Naive thymus-derived CD4-positive, alpha-beta T cell (primary cell): ENCODE measurements around the gene OR8J3. TPM values are rescaled to one million over a fixed set of nuclear protein-coding genes. Genes with fewer than 3 reads are reported as not detected.
"Not testable (repeated sequence)": the region's sequence is repeated elsewhere in the genome, so short reads cannot be mapped to it uniquely, and the experiment has no call there.

Source experiments
- ATAC-seq: fragments of 150-1000 bp; cut with Tn5 transposase; 2 replicates; pipeline ENCODE4 v1.10.0; 2021; ENCODE audit warnings: mild to moderate bottlenecking, moderate library complexity
- CTCF ChIA-PET: fragments of 350-600 bp; sonication (Branson Sonifier 250); formaldehyde crosslinking; loops from one replicate; lab custom pipeline; 2021; ENCODE audit warnings: antibody characterized with exemption; lab: Charles Lee
- POLR2A ChIA-PET: fragments of 350-600 bp; sonication (Branson Sonifier 250); formaldehyde crosslinking; loops from one replicate; lab custom pipeline; 2021; ENCODE audit warnings: antibody characterized with exemption, inconsistent platforms; lab: Charles Lee
- DNase-seq, 9 donors: peaks; one replicate each; pipeline versions ENCODE4 v3.0.0 to v3.0.0-alpha.2; 2020 to 2022; ENCODE audit warnings: mixed read lengths in 1 of 9
- H3K27ac ChIP-seq: one replicate; pipeline ENCODE4 v1.7.0; 2013; ENCODE audit warnings: mild to moderate bottlenecking, low read depth, low read length, moderate library complexity
- H3K27me3 ChIP-seq, 2 donors: one replicate each; pipeline ENCODE4 v1.7.0; 2013; ENCODE audit warnings: low read length in 2 of 2, mild to moderate bottlenecking in 2 of 2, moderate library complexity in 2 of 2; ENCODE audit not compliant: control insufficient read depth in 2 of 2, insufficient read depth in 2 of 2
- H3K36me3 ChIP-seq, 3 experiments: 1 replicate in 2 of 3; 2 replicates in 1 of 3; pipeline ENCODE4 v1.7.0; 2013; ENCODE audit warnings: low read length in 3 of 3, mild to moderate bottlenecking in 3 of 3, moderate library complexity in 1 of 3; ENCODE audit not compliant: insufficient read depth in 3 of 3, control insufficient read depth in 2 of 3
- H3K4me1 ChIP-seq, 2 donors: one replicate each; pipeline ENCODE4 v1.7.0; 2013; ENCODE audit warnings: low read length in 2 of 2, mild to moderate bottlenecking in 2 of 2, moderate library complexity in 1 of 2; ENCODE audit not compliant: control insufficient read depth in 2 of 2, insufficient read depth in 2 of 2
- H3K4me3 ChIP-seq: 2 replicates; pipeline ENCODE4 v1.7.0; 2013; ENCODE audit warnings: mild to moderate bottlenecking, low read length
- H3K9me3 ChIP-seq, 3 experiments: 1 replicate in 2 of 3; 2 replicates in 1 of 3; pipeline ENCODE4 v1.7.0; 2013; ENCODE audit warnings: low read length in 3 of 3; ENCODE audit not compliant: control insufficient read depth in 2 of 3
- H3K27ac Mint-ChIP-seq, 9 donors: one replicate each; pipeline ENCODE4 v1.8.0; 2020 to 2022; ENCODE audit warnings: mixed read lengths in 9 of 9, mild to moderate bottlenecking in 8 of 9, moderate library complexity in 5 of 9, inconsistent platforms in 2 of 9
- H3K27me3 Mint-ChIP-seq, 5 donors: one replicate each; pipeline ENCODE4 v1.8.0; 2021 to 2022; ENCODE audit warnings: mixed read lengths in 5 of 5, mild to moderate bottlenecking in 1 of 5
- H3K36me3 Mint-ChIP-seq, 5 donors: one replicate each; pipeline ENCODE4 v1.8.0; 2020 to 2022; ENCODE audit warnings: mixed read lengths in 5 of 5, mild to moderate bottlenecking in 3 of 5, inconsistent platforms in 1 of 5
- H3K4me1 Mint-ChIP-seq, 7 donors: one replicate each; pipeline ENCODE4 v1.8.0; 2020 to 2022; ENCODE audit warnings: mixed read lengths in 7 of 7, mild to moderate bottlenecking in 3 of 7, inconsistent platforms in 1 of 7
- H3K4me3 Mint-ChIP-seq, 10 donors: one replicate each; pipeline ENCODE4 v1.8.0; 2020 to 2022; ENCODE audit warnings: mild to moderate bottlenecking in 10 of 10, mixed read lengths in 10 of 10, moderate library complexity in 6 of 10, inconsistent platforms in 2 of 10
- H3K9me3 Mint-ChIP-seq, 11 donors: one replicate each; pipeline ENCODE4 v1.8.0; 2020 to 2022; ENCODE audit warnings: mixed read lengths in 11 of 11, mild to moderate bottlenecking in 4 of 11, inconsistent platforms in 1 of 11, moderate library complexity in 1 of 11
- intact Hi-C, 2 donors: fragments of 100-400 bp; cut with micrococcal nuclease; formaldehyde crosslinking; loops; one replicate each; pipeline ENCODE4 v1.15.1; 2023
- polyA plus RNA-seq, 2 donors: library from polyadenylated mRNA; unstranded; fragments of 300-500 nt; fragmentation: Illumina TruSeq; gene quantifications; one replicate each; pipeline ENCODE4 v1.2.3, GENCODE V29; 2021
- total RNA-seq, 6 experiments: library from RNA in 5 of 6; stranded (reverse) in 5 of 6; gene quantifications; 1 replicate in 5 of 6; 2 replicates in 1 of 6; pipeline ENCODE4 v1.2.3 and lab custom pipeline; 2021 to 2026

The OR8J3 gene
- total and polyA plus RNA-seq, 7 experiments from 2014 or later = not detected

GRCh38 chr11:56152333-56152732 is 12.3 kb upstream of the OR8J3 start:
- H3K4me3 Mint-ChIP-seq = no peak overlapping the region
- no peaks in the 10 kb centered on the region for H3K4me1 Mint-ChIP-seq
- Histone ChIP-seq H3K36me3 (no peaks in the 10 kb centered on the region), H3K27me3 (no peaks in the 10 kb centered on the region), H3K4me3 (no peak overlapping the region), H3K4me1 (no peaks in the 10 kb centered on the region), H3K9me3 (peaks cover 0 to 14% (median 0%) of the 10 kb centered on the region in 3 experiments), H3K27ac (no peak overlapping the region)
- no peaks in the 10 kb centered on the region for H3K27me3 Mint-ChIP-seq
- DNase-seq (no peak), ATAC-seq (no peak)
- H3K36me3 Mint-ChIP-seq = peaks cover 0 to 5% (median 0%) of the 10 kb centered on the region in 5 donors
- H3K27ac Mint-ChIP-seq = no peak overlapping the region
- H3K9me3 Mint-ChIP-seq = peaks cover 12 to 63% (median 23%) of the 10 kb centered on the region in 11 donors
- intact Hi-C loops = no loop called here
- ChIA-PET POLR2A (no interaction called here), CTCF (no interaction called here)

GRCh38 chr11:56151376-56151775 is 11.4 kb upstream of the OR8J3 start:
- DNase-seq (no peak), ATAC-seq (no peak)
- POLR2A ChIA-PET = no interaction called here
- no peaks in the 10 kb centered on the region for H3K27me3 ChIP-seq
- H3K4me1 Mint-ChIP-seq = no peaks in the 10 kb centered on the region
- H3K27me3 Mint-ChIP-seq = no peaks in the 10 kb centered on the region
- H3K4me3 ChIP-seq = no peak overlapping the region
- CTCF ChIA-PET = no interaction called here
- H3K27ac Mint-ChIP-seq = no peak overlapping the region
- no peak overlapping the region for H3K4me3 Mint-ChIP-seq
- H3K36me3 Mint-ChIP-seq = peaks cover 0 to 5% (median 0%) of the 10 kb centered on the region in 5 donors
- intact Hi-C loops = no loop called here
- H3K4me1 ChIP-seq = no peaks in the 10 kb centered on the region
- H3K27ac ChIP-seq = no peak overlapping the region
- no peaks in the 10 kb centered on the region for H3K36me3 ChIP-seq
- peaks cover 0 to 14% (median 0%) of the 10 kb centered on the region in 3 experiments for H3K9me3 ChIP-seq
- H3K9me3 Mint-ChIP-seq = peaks cover 12 to 55% (median 22%) of the 10 kb centered on the region in 11 donors

- DNase-seq, H3K27ac ChIP-seq, intact Hi-C loops, H3K36me3 ChIP-seq, H3K36me3 Mint-ChIP-seq, H3K27me3 Mint-ChIP-seq, CTCF ChIA-PET, ATAC-seq, H3K27ac Mint-ChIP-seq, H3K4me3 Mint-ChIP-seq, H3K9me3 ChIP-seq, H3K4me1 ChIP-seq, H3K4me3 ChIP-seq, POLR2A ChIA-PET, H3K4me1 Mint-ChIP-seq, H3K27me3 ChIP-seq: not testable (repeated sequence)
- peaks cover 0 to 19% (median 8%) of the 10 kb centered on the region in 11 donors for H3K9me3 Mint-ChIP-seq
Observed at GRCh38 chr11:56143681-56144080, 3.7 kb upstream of the OR8J3 start.

- Mint-ChIP-seq H3K9me3 (peaks cover 0 to 11% (median 9%) of the 10 kb centered on the region in 11 donors), H3K27me3 (no peaks in the 10 kb centered on the region), H3K36me3 (peaks cover 0 to 8% (median 0%) of the 10 kb centered on the region in 5 donors), H3K27ac (no peak within 1 kb of the TSS), H3K4me3 (no peak within 1 kb of the TSS), H3K4me1 (no peaks in the 10 kb centered on the region)
- no peak within 1 kb of the TSS for H3K27ac ChIP-seq
- H3K27me3 ChIP-seq = no peaks in the 10 kb centered on the region
- ATAC-seq = no peak
- H3K4me3 ChIP-seq = no peak within 1 kb of the TSS
- H3K4me1 ChIP-seq = no peaks in the 10 kb centered on the region
- ChIA-PET POLR2A (no interaction called here), CTCF (no interaction called here)
- DNase-seq = no peak
- H3K36me3 ChIP-seq = no peaks in the 10 kb centered on the region
- no peaks in the 10 kb centered on the region for H3K9me3 ChIP-seq
- intact Hi-C loops = no loop called here
Observed at GRCh38 chr11:56122073-56122472, 17.9 kb downstream of the OR8J3 start, which contains the start of gene OR8H3. TSS of gene OR8H3 (plus strand) at chr11:56122373. CDS start at chr11:56122373, 0 bp downstream.

- peaks cover 4 to 12% (median 10%) of the 10 kb centered on the region in 11 donors for H3K9me3 Mint-ChIP-seq
- Histone ChIP-seq H3K4me1 (no peaks in the 10 kb centered on the region), H3K9me3 (no peaks in the 10 kb centered on the region), H3K27ac (no peak within 1 kb of the TSS), H3K27me3 (no peaks in the 10 kb centered on the region), H3K36me3 (no peaks in the 10 kb centered on the region), H3K4me3 (no peak within 1 kb of the TSS)
- CTCF ChIA-PET = no interaction called here
- ATAC-seq = no peak
- intact Hi-C loops = no loop called here
- H3K36me3 Mint-ChIP-seq = no peaks in the 10 kb centered on the region
- no peak within 1 kb of the TSS for H3K27ac Mint-ChIP-seq
- POLR2A ChIA-PET = no interaction called here
- H3K4me1 Mint-ChIP-seq = no peaks in the 10 kb centered on the region
- no peaks in the 10 kb centered on the region for H3K27me3 Mint-ChIP-seq
- H3K4me3 Mint-ChIP-seq = no peak within 1 kb of the TSS
- no peak for DNase-seq
Observed at GRCh38 chr11:56103210-56103737, 36.7 kb downstream of the OR8J3 start, which contains the start of gene OR8H2. TSS of gene OR8H2 (plus strand) at chr11:56103687. CDS start at chr11:56105043, 1,356 bp downstream.

GRCh38 chr11:56093008-56093407 is 47.0 kb downstream of the OR8J3 start, which contains the start of gene OR8I2:
TSS of gene OR8I2 (plus strand) at chr11:56093308. CDS start at chr11:56093308, 0 bp downstream.
- intact Hi-C loops = no loop called here
- CTCF ChIA-PET = no interaction called here
- H3K27me3 Mint-ChIP-seq = no peaks in the 10 kb centered on the region
- no peak for DNase-seq
- Histone ChIP-seq H3K9me3 (no peaks in the 10 kb centered on the region), H3K4me1 (no peaks in the 10 kb centered on the region), H3K27me3 (no peaks in the 10 kb centered on the region), H3K27ac (no peak within 1 kb of the TSS), H3K4me3 (no peak within 1 kb of the TSS), H3K36me3 (no peaks in the 10 kb centered on the region)
- ATAC-seq = no peak
- H3K4me1 Mint-ChIP-seq = no peaks in the 10 kb centered on the region
- H3K36me3 Mint-ChIP-seq = no peaks in the 10 kb centered on the region
- POLR2A ChIA-PET = no interaction called here
- peaks cover 0 to 25% (median 8%) of the 10 kb centered on the region in 11 donors for H3K9me3 Mint-ChIP-seq
- H3K27ac Mint-ChIP-seq = no peak within 1 kb of the TSS
- no peak within 1 kb of the TSS for H3K4me3 Mint-ChIP-seq

GRCh38 chr11:56089697-56090096 is 50.3 kb downstream of the OR8J3 start:
- no peaks in the 10 kb centered on the region for H3K27me3 Mint-ChIP-seq
- no peaks in the 10 kb centered on the region for H3K4me1 Mint-ChIP-seq
- ATAC-seq = no peak

More at GRCh38 chr11:56089697-56090096, 50.3 kb downstream of the OR8J3 start:
- DNase-seq = no peak
- no peaks in the 10 kb centered on the region for H3K36me3 Mint-ChIP-seq
- CTCF ChIA-PET = no interaction called here
- Histone ChIP-seq H3K27ac (no peak overlapping the region), H3K27me3 (no peaks in the 10 kb centered on the region), H3K4me1 (no peaks in the 10 kb centered on the region), H3K4me3 (no peak overlapping the region), H3K9me3 (no peaks in the 10 kb centered on the region), H3K36me3 (no peaks in the 10 kb centered on the region)
- H3K27ac Mint-ChIP-seq = no peak overlapping the region
- POLR2A ChIA-PET = no interaction called here
- intact Hi-C loops = loop anchor here in 1 of 2 donors (10.0 kb wide), 1 partner anchor 65 kb away; the partner anchor contains the start of gene OR5AS1
- peaks cover 0 to 27% (median 5%) of the 10 kb centered on the region in 11 donors for H3K9me3 Mint-ChIP-seq
- H3K4me3 Mint-ChIP-seq = no peak overlapping the region
